GM12865 (cell line): ENCODE data around the gene ITGB6.
"Not testable (repeated sequence)": the region's sequence is repeated elsewhere in the genome, so short reads cannot be mapped to it uniquely, and the experiment has no call there.

Source experiments
- DNase-seq: peaks from one replicate; pipeline ENCODE4 v3.0.0; 2010; ENCODE audit warnings: low read depth
- H3K4me3 ChIP-seq: 2 replicates; pipeline ENCODE4 v1.5.1; 2011; ENCODE audit warnings: mild to moderate bottlenecking, low read depth, low read length, control low read depth
- CTCF ChIP-seq: IDR thresholded peaks from 2 replicates; pipeline ENCODE4 v1.5.1; 2011; ENCODE audit warnings: low read length, control low read depth, low read depth, inconsistent platforms; ENCODE audit not compliant: insufficient read depth; ENCODE audit errors: missing control alignments

The ITGB6 gene

GRCh38 chr2:160197587-160197986 is 2.5 kb downstream of the ITGB6 start:
- no peak for DNase-seq
- H3K4me3 ChIP-seq = no peak overlapping the region
- TF ChIP-seq CTCF = no peak

- no peak for DNase-seq
- no peak overlapping the region for H3K4me3 ChIP-seq
- TF ChIP-seq CTCF = no peak
Measured at GRCh38 chr2:160194946-160195345, 5.1 kb downstream of the ITGB6 start.

- no peak for TF ChIP-seq CTCF
- no peak for DNase-seq
- no peak overlapping the region for H3K4me3 ChIP-seq
Measured at GRCh38 chr2:160194351-160194750, 5.7 kb downstream of the ITGB6 start.

- DNase-seq, H3K4me3 ChIP-seq: not testable (repeated sequence)
Measured at GRCh38 chr2:160181146-160181836, 18.8 kb downstream of the ITGB6 start.

- not testable (repeated sequence) for H3K4me3 ChIP-seq
Measured at GRCh38 chr2:160180690-160181089, 19.4 kb downstream of the ITGB6 start.

GRCh38 chr2:160180172-160180571 is 19.9 kb downstream of the ITGB6 start:
- no peak overlapping the region for H3K4me3 ChIP-seq
- TF ChIP-seq CTCF = no peak
- DNase-seq = no peak

More at GRCh38 chr2:160180690-160181089, 19.4 kb downstream of the ITGB6 start:
- not testable (repeated sequence) for DNase-seq

- H3K4me3 ChIP-seq = no peak overlapping the region
- TF ChIP-seq CTCF = no peak
- no peak for DNase-seq
Measured at GRCh38 chr2:160175169-160176134, 24.6 kb downstream of the ITGB6 start.
